SK-N-SH treated with all-trans-retinoic acid at 6 μM for 48 hours (cell line): Measurements from ENCODE around the gene IL17C.

Source experiments
- ATAC-seq: fragments of 200-7000 bp; cut with Tn5 transposase; 3 replicates; pipeline ENCODE4 v1.9.1; 2020; ENCODE audit warnings: mild to moderate bottlenecking, moderate library complexity
- BACH2 ChIP-seq: fragments of 250-450 bp; sonication (Bioruptor Pico); IDR thresholded peaks from 2 replicates; pipeline ENCODE4 v1.9.0; 2021; ENCODE audit warnings: mild to moderate bottlenecking, borderline replicate concordance
- CSDC2 ChIP-seq: fragments of 250-450 bp; sonication (Bioruptor Pico); IDR thresholded peaks from 2 replicates; pipeline ENCODE4 v1.5.0; 2020; ENCODE audit warnings: mild to moderate bottlenecking, moderate library complexity
- ESRRG ChIP-seq: fragments of 250-450 bp; sonication (Bioruptor Pico); IDR thresholded peaks from 2 replicates; pipeline ENCODE4 v1.6.1; 2021; ENCODE audit warnings: mild to moderate bottlenecking
- GLIS3 ChIP-seq: fragments of 250-450 bp; sonication (Bioruptor Pico); IDR thresholded peaks from 2 replicates; pipeline ENCODE4 v1.5.0; 2020; ENCODE audit warnings: mild to moderate bottlenecking, moderate library complexity
- ISL1 ChIP-seq: fragments of 250-450 bp; sonication (Bioruptor Pico); IDR thresholded peaks from 2 replicates; pipeline ENCODE4 v2.1.2; 2022; ENCODE audit warnings: mild to moderate bottlenecking, moderate library complexity
- OSR1 ChIP-seq: fragments of 250-450 bp; sonication (Bioruptor Pico); IDR thresholded peaks from 2 replicates; pipeline ENCODE4 v1.8.0; 2022; ENCODE audit warnings: moderate library complexity, mild to moderate bottlenecking, inconsistent platforms
- RARB ChIP-seq: fragments of 250-450 bp; sonication (Bioruptor Pico); IDR thresholded peaks from 2 replicates; pipeline ENCODE4 v1.8.0; 2021; ENCODE audit warnings: mild to moderate bottlenecking, moderate library complexity
- SNAI2 ChIP-seq: fragments of 250-450 bp; sonication (Bioruptor Pico); IDR thresholded peaks from 2 replicates; pipeline ENCODE4 v1.5.0; 2020; ENCODE audit warnings: mild to moderate bottlenecking, moderate library complexity
- TCF4 ChIP-seq: fragments of 250-450 bp; sonication (Bioruptor Pico); IDR thresholded peaks from 2 replicates; pipeline ENCODE4 v1.8.0; 2021; ENCODE audit warnings: mild to moderate bottlenecking, moderate library complexity, borderline replicate concordance
- TOX ChIP-seq: fragments of 250-450 bp; sonication (Bioruptor Pico); IDR thresholded peaks from 2 replicates; pipeline ENCODE4 v1.8.0; 2021; ENCODE audit warnings: mild to moderate bottlenecking, moderate library complexity, borderline replicate concordance
- ZC3H10 ChIP-seq: fragments of 250-450 bp; sonication (Bioruptor Pico); IDR thresholded peaks from 2 replicates; pipeline ENCODE4 v1.5.1; 2021; ENCODE audit warnings: mild to moderate bottlenecking, moderate library complexity
- ZFP3 ChIP-seq: fragments of 250-450 bp; sonication (Bioruptor Pico); IDR thresholded peaks from 2 replicates; pipeline ENCODE4 v1.5.0; 2020; ENCODE audit warnings: mild to moderate bottlenecking, moderate library complexity
- ZNF565 ChIP-seq: fragments of 450-650 bp; formaldehyde crosslinking; conservative IDR thresholded peaks from 2 replicates; pipeline ENCODE4 v1.5.0; 2020; ENCODE audit warnings: low read depth, mild to moderate bottlenecking, moderate library complexity
- ZNF70 ChIP-seq: fragments of 450-650 bp; formaldehyde crosslinking; IDR thresholded peaks from 2 replicates; pipeline ENCODE4 v1.5.0; 2020; ENCODE audit warnings: mild to moderate bottlenecking, moderate library complexity
- ZNF8 ChIP-seq: fragments of 450-650 bp; formaldehyde crosslinking; IDR thresholded peaks from 2 replicates; pipeline ENCODE4 v1.5.0; 2020; ENCODE audit warnings: mild to moderate bottlenecking, moderate library complexity
- TF ChIP-seq, protein P1 (sequence below): fragments of 250-450 bp; sonication (Bioruptor Pico); IDR thresholded peaks from 2 replicates; pipeline ENCODE4 v1.8.0; 2020; ENCODE audit warnings: mild to moderate bottlenecking, moderate library complexity, borderline replicate concordance
- TF ChIP-seq, protein P2 (sequence below): fragments of 250-450 bp; sonication (Bioruptor Pico); IDR thresholded peaks from 2 replicates; pipeline ENCODE4 v1.8.0; 2021; ENCODE audit warnings: low read depth, mild to moderate bottlenecking, moderate library complexity, borderline replicate concordance
- TF ChIP-seq, protein P3 (sequence below): fragments of 250-450 bp; sonication (Bioruptor Pico); IDR thresholded peaks from 2 replicates; pipeline ENCODE4 v1.5.1; 2020; ENCODE audit warnings: low read depth, mild to moderate bottlenecking, moderate library complexity
- TF ChIP-seq, protein P4 (sequence below): fragments of 250-450 bp; sonication (Bioruptor Pico); IDR thresholded peaks from 2 replicates; pipeline ENCODE4 v1.5.1; 2021; ENCODE audit warnings: mild to moderate bottlenecking, moderate library complexity

IL17C gene

DNA sequence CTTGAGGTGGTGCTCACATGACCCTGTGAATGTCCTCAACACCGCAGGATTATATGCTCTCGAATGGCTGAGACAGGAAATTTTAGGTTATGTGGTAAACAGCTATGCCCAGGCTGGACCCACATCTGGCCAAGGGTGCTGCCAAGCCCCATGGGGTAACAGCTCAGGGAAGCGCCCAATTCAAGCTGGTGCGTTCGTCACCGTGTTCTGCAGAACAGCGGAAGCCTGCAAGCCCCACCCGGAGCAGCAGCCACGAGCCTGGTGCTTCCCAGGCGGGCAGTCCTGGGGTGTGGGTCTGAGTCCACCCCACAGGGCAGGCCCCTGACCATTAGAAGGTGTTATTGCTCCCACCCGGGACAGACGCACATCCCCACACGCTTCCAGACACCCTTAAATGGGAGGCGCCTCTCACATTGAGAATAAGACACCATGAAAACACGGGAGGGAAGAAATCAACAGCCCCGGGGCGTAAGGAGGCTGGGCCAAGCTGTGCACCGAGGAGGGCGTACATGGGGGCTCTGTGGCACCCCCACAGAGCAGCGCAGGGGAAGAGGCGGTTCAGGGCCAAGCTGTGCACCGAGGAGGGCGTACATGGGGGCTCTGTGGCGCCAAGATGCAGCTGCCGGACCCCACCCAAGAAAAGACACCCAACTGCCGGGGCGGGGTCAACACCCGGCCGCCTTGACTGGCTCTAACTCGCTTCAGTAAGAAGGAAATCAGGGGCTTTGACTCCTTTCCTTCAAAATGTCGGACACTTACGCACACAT is 15.4 kb downstream of the IL17C start:
- TF ChIP-seq RARB (CRISPR knock-in tag) = no peak
- TF ChIP-seq ESRRG (CRISPR knock-in tag) = no peak
- no peak for TF ChIP-seq GLIS3 (CRISPR knock-in tag)
- no peak for ATAC-seq

DNA sequence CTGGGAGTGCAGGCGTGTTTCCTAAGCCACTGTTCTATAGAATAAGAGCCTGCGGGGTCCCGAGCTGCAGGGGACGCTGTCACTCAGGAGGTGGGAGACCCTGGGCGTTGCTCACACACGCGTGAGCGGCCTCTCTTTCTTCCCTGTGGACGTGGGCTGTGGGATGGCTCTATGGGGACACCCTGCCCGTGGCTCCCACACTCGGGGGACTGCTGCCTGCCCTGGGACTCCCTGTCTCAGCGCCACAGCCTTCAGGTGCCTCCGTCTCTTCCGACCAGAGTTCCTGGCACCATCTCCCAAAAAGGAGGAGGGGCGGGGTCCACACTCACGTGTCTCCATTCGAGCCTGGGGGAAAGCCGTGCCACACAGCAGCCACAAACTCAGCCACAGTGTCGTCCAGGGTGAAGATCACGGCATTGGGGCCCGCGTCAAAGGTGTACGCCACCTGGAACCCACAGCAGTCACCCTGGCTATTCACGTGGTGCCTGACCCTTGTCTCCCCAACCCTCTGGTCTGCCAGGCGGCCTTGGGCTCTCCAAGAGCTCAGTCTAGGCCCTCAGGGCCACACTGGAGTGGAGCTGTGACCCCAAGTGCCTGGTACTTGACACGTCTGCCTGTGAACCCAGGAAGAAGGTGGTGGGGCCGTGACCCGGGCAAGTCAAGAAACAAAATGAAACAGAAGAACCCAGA is 16.1 kb downstream of the IL17C start:
- TF ChIP-seq ZNF70 (CRISPR knock-in tag) (no peak), RARB (CRISPR knock-in tag) (no peak), BACH2 (CRISPR knock-in tag) (no peak), ZFP3 (CRISPR knock-in tag) (no peak), ZNF565 (CRISPR knock-in tag) (no peak), ISL1 (CRISPR knock-in tag) (no peak), TOX (CRISPR knock-in tag) (no peak)
- TF ChIP-seq, all 23 proteins: peak for 0
- no peak for ATAC-seq

DNA sequence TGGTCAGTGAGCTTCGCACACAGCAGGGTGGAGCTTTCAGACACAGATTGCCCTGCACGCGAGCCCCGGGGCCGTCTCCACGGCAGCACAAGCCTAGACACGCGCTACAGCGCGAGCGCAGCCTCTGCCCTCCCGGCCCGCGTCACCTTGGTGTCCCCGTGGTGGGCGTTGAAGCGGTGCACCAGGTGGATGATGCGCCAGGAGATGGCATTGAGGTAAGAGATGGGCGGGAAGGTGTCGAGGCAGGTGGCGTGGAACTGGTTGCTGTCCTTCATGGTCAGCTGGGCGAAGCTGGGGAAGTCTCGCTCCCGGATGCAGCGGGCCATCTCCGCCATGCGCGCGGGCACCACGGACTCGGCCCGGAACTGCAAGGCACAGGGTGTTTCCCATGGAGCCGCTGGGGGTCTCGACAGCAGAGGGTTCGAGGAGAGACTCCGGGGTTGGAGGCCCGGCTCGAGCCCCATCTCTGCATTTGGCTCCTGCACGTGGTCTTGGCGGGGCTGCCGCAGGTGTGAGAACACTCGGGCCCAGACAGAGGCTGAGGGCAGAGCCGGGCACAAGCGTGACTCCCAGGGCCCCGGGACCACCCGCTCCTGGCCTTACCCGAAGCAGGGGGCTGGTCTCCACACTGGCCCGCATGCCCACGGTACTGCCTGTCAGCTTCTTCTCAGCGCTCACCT is 16.8 kb downstream of the IL17C start:
- TF ChIP-seq ZNF565 (CRISPR knock-in tag) = no peak
- no peak for TF ChIP-seq SNAI2 (CRISPR knock-in tag)
- no peak for TF ChIP-seq ISL1 (CRISPR knock-in tag)
- TF ChIP-seq, protein P1, sequence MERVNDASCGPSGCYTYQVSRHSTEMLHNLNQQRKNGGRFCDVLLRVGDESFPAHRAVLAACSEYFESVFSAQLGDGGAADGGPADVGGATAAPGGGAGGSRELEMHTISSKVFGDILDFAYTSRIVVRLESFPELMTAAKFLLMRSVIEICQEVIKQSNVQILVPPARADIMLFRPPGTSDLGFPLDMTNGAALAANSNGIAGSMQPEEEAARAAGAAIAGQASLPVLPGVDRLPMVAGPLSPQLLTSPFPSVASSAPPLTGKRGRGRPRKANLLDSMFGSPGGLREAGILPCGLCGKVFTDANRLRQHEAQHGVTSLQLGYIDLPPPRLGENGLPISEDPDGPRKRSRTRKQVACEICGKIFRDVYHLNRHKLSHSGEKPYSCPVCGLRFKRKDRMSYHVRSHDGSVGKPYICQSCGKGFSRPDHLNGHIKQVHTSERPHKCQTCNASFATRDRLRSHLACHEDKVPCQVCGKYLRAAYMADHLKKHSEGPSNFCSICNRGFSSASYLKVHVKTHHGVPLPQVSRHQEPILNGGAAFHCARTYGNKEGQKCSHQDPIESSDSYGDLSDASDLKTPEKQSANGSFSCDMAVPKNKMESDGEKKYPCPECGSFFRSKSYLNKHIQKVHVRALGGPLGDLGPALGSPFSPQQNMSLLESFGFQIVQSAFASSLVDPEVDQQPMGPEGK (CRISPR knock-in tag) = no peak
- TF ChIP-seq ZNF8 (CRISPR knock-in tag) = no peak
- no peak for ATAC-seq

DNA sequence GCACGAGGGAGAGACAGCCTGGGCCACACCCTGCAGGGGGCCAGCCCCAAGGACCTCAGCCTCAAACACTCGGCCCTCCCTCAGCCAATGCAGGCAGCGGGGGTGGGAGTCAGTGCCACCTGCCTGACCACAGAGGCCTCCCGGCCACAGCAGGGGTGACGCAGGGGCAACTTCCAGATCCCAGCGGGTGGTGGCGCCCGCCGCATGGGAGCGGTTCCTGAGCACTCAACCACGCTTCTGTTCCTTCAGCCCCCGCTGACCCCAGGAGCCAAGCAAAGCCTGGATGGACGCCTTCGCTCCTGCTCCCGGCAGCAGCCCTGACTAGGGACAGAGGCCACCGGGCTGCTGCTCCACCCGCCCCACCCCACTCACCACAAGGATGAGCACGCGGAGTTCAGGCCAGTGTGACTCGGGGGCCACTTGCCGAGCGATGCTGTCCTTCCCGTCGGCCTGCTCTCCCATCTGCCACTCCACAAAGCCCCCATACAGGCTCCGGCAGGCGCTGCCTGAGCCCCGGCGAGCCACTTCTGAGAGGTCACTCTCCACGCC is 17.4 kb downstream of the IL17C start:
- ATAC-seq = no peak
- TF ChIP-seq, protein P2, sequence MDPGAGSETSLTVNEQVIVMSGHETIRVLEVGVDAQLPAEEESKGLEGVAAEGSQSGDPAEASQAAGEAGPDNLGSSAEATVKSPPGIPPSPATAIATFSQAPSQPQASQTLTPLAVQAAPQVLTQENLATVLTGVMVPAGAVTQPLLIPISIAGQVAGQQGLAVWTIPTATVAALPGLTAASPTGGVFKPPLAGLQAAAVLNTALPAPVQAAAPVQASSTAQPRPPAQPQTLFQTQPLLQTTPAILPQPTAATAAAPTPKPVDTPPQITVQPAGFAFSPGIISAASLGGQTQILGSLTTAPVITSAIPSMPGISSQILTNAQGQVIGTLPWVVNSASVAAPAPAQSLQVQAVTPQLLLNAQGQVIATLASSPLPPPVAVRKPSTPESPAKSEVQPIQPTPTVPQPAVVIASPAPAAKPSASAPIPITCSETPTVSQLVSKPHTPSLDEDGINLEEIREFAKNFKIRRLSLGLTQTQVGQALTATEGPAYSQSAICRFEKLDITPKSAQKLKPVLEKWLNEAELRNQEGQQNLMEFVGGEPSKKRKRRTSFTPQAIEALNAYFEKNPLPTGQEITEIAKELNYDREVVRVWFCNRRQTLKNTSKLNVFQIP (CRISPR knock-in tag) = no peak
- TF ChIP-seq SNAI2 (CRISPR knock-in tag) (no peak), RARB (CRISPR knock-in tag) (no peak), ISL1 (CRISPR knock-in tag) (no peak), ZNF70 (CRISPR knock-in tag) (no peak), GLIS3 (CRISPR knock-in tag) (no peak)
- TF ChIP-seq, protein P3, sequence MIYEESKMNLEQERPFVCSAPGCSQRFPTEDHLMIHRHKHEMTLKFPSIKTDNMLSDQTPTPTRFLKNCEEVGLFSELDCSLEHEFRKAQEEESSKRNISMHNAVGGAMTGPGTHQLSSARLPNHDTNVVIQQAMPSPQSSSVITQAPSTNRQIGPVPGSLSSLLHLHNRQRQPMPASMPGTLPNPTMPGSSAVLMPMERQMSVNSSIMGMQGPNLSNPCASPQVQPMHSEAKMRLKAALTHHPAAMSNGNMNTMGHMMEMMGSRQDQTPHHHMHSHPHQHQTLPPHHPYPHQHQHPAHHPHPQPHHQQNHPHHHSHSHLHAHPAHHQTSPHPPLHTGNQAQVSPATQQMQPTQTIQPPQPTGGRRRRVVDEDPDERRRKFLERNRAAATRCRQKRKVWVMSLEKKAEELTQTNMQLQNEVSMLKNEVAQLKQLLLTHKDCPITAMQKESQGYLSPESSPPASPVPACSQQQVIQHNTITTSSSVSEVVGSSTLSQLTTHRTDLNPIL = no peak
- TF ChIP-seq, all 23 proteins: peak for 0

DNA sequence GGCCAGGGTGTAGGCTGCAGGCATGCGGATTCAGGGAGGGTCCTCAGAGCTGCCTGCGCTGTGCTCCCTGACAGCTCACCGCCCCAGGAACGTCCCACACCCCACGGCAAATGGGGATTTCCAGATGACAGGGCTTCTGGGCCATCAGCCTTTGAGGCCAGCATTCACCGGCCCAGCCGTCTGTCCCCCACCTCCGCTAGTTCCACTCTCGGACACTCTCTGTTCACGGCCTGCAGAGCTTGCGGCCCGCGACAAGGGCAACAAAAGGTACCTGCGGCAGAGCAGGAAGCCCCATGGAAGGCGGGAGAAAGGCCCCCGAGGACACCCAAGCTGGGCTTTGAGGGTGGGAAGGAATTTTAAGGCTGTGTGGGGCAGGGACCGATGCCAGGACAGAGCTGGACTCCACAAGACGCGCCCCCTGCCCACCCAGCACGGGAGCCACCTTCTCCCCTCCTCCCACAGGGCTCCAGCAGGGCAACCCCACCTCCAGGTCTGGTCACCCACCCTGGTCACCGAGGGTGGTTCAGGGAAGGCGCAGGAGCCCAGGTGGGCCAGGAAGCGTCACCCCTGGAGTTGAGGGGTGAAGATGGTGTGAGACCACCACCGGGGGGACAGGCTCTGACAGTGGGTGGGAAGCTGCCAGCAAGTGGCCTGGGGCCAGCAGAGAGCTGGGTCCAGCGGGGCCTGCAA is 18.1 kb downstream of the IL17C start:
- no peak for ATAC-seq
- no peak for TF ChIP-seq TCF4 (CRISPR knock-in tag)
- no peak for TF ChIP-seq ISL1 (CRISPR knock-in tag)
- TF ChIP-seq OSR1 (CRISPR knock-in tag) = no peak
- TF ChIP-seq BACH2 (CRISPR knock-in tag) = no peak
- TF ChIP-seq, protein P2 (CRISPR knock-in tag) = no peak
- TF ChIP-seq, protein P4, sequence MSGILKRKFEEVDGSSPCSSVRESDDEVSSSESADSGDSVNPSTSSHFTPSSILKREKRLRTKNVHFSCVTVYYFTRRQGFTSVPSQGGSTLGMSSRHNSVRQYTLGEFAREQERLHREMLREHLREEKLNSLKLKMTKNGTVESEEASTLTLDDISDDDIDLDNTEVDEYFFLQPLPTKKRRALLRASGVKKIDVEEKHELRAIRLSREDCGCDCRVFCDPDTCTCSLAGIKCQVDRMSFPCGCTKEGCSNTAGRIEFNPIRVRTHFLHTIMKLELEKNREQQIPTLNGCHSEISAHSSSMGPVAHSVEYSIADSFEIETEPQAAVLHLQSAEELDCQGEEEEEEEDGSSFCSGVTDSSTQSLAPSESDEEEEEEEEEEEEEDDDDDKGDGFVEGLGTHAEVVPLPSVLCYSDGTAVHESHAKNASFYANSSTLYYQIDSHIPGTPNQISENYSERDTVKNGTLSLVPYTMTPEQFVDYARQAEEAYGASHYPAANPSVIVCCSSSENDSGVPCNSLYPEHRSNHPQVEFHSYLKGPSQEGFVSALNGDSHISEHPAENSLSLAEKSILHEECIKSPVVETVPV = no peak
- no peak for TF ChIP-seq CSDC2
- TF ChIP-seq SNAI2 (CRISPR knock-in tag) = no peak
- no peak for TF ChIP-seq ZNF8 (CRISPR knock-in tag)
- no peak for TF ChIP-seq ZC3H10 (CRISPR knock-in tag)
